ENCODE results near the gene EEF1A2.

EEF1A2 gene

DNA sequence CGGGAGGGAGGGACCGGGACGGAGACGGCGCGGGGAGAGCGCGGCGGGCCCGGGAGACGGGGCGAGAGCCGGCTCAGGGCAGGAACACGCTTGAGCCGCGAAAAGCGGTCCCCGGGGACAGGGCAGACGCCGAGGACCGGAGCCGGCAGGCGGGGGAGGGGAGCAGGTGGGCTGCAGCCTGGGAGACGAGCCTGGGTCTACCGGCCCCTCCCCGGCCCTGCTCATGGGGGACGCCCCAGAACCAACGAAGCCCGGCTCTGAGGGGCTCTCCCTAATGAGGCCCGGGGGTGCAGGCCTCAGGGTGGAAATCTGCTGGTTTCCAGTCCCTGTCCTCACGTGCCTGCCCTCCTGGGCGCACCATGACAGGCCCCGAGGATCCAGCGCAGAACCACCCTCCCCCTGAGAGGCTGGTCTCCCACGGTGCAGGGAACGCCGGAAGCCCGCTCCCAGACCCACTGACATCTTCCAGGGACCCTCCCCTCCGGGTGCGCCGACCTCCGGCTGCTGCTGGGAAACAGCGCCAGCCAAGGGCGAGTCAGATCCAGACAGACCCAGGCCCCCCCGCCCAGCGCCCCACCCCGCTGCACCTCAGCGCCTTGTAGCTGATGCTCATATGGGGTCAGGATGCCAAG, 571 bp upstream of the EEF1A2 start:
- no peak for DNase-seq (ENCODE audit: low read depth)

GRCh38 chr20:63497946-63498935, 642 bp downstream of the EEF1A2 start:
- DNase-seq (ENCODE audit: low read depth) = no peak

GRCh38 chr20:63497138-63497945, 1.5 kb downstream of the EEF1A2 start:
- DNase-seq (ENCODE audit: low read depth) = no peak

- no peak for DNase-seq (ENCODE audit: low read depth)
These were observed 2.2 kb downstream of the EEF1A2 start for GRCh38 chr20:63496596-63497120.

DNA sequence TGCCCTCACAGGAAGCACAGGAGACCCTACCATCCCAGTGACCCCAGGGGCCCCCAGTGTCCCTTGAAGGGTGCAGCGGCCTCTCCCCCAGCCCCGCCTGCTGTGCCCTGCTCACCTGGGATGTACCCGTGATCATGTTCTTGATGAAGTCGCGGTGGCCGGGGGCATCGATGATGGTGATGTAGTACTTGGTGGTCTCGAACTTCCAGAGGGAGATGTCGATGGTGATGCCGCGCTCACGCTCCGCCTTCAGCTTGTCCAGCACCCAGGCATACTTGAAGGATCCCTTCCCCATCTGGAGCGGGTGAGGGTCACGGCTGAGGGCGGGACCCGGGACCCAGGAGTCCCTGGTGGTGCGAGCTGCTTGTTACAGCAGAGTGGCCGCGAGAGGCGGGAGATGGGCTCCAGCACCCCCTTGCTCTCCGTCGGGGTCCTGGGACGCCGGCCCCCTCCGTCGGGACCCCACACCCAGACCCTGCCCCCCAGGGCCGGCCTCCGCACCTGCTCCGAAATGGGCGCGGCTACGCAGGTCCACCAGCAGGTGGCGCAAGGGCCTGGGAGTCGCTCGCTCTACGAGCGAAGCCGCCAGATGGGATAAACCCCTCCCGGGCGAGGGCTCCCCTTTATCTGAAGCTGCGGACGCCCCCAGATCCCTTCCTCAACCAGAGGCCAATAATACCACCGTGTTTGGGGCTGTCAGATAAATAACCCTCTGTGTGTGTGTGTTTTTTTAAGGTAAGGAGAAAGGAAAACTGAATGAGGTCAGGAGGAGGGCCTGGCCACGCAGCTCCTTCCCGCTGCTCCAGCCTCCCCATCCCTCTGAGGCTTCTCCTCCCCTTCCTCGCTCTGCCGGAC, 2.9 kb downstream of the EEF1A2 start:
- no peak for DNase-seq (ENCODE audit: low read depth)

DNA sequence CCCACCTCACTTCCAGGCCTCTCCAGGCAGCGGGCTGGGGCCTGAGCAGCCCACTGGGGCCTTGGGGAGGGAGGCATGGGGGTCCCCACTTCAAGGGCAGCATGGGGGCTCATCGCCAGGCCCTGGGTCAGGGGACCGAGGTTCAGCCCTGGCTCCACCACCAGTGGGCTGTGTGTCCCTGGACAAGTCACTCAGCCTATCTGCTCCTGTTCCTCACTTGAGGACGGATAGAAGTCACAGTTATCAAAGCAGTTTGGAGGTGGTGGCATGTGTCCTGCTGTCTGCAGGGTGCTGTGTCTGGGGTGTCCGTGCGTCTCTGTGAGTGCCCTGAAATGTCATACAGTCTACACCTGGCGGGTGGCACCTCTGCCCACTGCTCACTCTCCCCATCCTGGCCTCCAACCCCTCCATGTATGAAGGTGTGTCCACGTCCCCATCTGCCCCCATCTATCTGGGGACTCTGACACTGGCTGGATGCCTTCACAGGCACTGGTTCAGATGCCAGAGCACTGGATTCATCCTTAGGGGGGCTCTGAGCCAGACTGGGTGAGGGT, 3.6 kb downstream of the EEF1A2 start:
- no peak for DNase-seq (ENCODE audit: low read depth)

DNA sequence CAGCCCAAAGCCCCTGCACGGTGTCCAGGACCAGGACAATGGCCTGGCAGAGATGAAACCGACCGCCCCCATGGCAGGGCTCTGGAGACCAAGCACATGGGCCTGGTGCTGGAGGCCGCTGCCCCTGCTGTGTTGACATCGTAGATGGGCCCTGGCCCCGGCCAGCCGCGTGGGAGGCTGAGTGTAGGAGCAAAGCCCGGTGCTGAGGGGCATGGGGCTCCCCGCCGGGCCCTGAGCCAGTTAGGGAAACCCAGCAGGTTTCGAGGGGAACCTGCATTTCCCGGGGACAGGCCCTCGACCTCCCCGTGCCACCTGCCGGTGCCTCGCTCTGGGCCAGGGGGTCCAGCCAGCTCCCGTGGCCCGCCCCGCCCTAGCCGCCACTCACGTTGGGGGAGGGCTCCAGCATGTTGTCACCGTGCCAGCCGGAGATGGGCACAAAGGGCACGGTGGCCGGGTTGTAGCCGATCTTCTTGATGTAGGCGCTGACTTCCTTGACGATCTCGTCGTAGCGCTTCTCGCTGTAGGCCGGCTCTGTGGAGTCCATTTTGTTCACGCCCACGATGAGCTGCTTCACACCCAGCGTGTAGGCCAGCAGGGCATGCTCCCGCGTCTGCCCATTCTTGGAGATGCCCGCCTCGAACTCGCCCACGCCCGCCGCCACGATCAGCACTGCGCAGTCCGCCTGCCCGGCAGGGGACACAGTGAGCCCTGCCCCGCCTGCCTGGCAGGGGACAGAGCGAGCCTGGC, 4.3 kb downstream of the EEF1A2 start:
- DNase-seq (ENCODE audit: low read depth) = no peak

DNA sequence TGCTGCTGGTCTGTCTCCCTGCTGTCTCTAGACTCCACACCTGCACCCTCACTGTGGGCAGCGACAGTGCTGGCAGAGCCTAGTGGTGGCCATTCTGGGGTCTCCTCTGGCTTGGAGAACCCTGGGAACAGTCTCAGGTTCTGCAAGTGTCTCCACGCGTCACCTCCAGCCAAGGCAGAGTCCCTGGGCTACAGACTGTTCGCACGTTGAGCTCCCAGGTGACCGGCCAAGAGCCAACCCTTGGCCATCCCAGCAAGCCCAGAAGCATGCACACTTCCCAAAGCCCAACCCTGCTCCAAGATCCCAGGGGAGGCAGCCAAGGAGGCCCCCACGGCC, 4.8 kb downstream of the EEF1A2 start:
- DNase-seq (ENCODE audit: low read depth) = no peak

DNA sequence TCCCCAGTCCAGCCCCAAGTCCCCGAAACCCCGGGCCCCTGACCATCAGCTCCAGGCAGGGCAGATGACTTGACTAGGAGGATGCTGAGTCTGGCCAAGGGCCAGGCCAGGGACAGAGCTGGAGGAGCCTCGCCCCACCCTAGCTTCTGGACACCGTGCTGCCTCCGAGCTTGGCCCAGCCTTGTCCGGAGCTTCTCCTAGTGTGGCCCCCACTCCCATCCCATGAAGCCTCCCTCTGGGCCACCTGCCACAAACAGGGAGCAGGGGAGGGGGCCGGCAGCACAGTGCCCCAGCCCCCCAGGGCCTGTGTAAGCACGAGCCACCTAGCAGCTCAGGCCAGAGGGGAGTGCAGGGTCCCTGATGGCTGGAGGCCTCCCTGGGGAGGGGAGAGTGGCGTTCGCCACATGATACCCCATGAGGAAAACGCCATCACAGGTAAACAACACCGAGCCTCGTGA, 5.3 kb downstream of the EEF1A2 start:
- no peak for DNase-seq (ENCODE audit: low read depth)

DNA sequence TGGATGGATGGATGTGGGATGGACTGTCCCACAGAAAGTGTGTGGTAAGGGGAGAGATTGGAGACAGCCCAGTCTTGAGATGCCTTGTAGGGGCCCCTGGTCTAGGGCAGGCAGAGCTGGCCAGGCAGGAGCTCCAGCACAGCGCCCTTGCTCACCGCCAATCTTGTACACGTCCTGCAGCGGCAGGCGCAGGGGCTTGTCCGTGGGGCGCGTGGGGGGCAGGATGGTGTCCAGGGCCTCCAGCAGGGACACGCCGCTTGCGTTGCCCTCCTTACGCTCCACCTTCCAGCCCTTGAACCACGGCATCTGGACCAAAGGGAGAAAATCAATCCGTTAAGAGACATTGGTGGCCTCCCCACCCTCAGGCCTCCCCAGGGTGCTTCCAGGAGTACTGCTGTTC, 5.9 kb downstream of the EEF1A2 start:
- DNase-seq (ENCODE audit: low read depth) = no peak

GRCh38 chr20:63492518-63492917, 6.4 kb downstream of the EEF1A2 start:
- no peak for DNase-seq (ENCODE audit: low read depth)

DNA sequence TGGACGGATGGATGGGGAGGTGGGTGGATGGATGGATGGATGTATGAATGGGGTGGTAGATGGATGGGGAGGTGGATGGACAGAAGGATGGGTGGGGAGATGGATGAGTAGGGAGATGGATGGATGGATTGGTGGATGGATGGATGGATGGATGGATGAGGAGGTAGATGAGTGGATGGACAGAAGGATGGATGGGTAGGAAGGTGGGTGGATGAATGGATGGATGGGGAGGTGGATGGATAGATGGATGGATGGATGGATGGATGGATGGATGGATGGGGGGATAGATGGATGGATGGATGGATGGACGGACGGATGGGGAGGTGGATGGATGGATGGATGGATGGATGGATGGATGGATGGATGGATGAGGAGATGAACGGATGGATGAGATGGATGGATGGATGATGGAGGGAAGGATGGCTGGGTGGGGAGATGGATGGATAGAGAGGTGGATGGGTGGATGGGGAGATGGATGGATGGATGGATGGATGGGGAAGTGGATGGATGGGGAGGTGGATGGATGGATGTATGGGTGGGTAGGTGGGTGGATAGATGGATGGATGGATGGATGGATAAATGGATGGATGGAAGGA, 7.2 kb downstream of the EEF1A2 start:
- DNase-seq (ENCODE audit: low read depth) = no peak

GRCh38 chr20:63491078-63491477, 7.8 kb downstream of the EEF1A2 start:
- no peak for DNase-seq (ENCODE audit: low read depth)

DNA sequence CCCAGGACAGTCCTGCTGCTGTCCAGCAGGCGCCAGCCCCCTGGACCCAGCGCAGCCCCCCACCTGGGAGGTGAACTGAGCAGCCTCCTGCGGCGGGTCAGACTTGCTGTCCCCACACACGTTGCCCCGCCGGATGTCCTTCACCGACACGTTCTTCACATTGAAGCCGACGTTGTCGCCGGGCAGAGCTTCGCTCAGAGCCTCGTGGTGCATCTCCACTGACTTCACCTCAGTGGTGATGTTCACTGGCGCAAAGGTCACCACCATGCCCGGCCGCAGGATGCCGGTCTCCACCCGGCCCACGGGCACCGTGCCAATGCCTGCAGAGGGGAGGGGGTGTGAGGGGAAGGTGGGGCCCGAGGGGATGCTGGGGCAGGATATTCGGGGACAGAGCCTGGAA, 8.5 kb downstream of the EEF1A2 start:
- no peak for DNase-seq (ENCODE audit: low read depth)

GRCh38 chr20:63488315-63489251, 10.3 kb downstream of the EEF1A2 start:
- DNase-seq (ENCODE audit: low read depth) = no peak

GRCh38 chr20:63487781-63488241, 11.1 kb downstream of the EEF1A2 start:
- DNase-seq (ENCODE audit: low read depth) = no peak

DNA sequence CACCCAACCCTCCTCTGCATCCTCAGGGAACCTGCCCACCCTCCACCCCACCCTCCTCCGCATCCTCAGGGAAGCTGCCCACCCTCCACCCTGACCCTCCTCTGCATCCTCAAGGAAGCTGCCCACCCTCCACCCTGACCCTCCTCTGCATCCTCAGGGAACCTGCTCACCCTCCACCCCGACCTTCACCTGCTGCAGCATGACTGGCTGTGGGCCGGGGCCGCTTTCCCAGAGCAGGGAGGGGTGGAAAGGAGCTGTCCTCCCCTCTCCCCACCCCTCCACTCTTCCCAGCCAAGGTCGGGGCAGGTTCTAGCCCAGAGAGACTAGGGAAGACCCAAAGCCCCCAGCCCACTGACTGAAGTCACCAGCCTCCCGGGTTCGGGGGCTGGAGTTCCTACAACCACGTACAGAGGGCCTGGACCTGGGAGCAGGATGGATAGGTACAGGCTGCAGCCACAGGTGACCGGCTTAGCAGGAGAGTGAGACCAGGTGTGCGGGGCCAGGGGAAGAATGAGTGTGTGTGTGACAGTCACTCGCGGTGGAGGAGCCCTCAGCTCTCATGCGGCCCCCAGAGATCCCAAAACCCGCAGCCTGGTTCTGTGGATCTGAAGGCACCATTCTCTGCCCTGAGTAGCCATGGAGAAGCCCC, 11.6 kb downstream of the EEF1A2 start:
- no peak for DNase-seq (ENCODE audit: low read depth)

DNA sequence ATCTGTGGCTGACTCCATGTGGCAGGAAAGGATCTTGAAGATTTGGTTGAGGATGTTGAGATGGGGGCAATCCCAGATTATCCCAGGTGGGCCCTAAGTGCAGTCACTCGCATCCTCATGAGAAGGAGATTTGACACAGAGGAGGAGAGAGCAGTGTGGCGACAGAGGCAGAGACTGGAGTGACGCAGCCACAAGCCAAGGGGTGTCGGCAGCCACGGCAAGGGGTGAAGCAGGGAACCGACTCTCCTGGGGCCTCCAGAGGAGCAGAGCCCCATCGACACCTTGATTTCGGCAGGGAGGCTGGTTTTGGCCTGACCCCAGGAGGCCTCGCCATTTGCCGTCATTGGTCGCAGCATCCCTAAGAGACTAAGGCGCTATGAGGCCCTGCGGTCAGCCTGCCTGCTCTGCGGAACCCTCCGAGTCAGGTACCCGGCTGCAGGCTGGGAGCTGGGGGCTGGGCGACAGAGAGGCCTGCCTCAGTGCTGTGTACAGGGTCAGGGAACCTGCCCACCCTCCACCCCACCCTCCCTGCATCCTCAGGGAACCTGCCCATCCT, 12.5 kb downstream of the EEF1A2 start:
- DNase-seq (ENCODE audit: low read depth) = no peak
